Cardiac muscle cell (in vitro differentiated cells and primary cell): ENCODE results near the gene ARHGEF40. TPM values are rescaled to one million over a fixed set of nuclear protein-coding genes. Genes with fewer than 3 reads are reported as not detected.
A peak's percentile ranks its signal among the peaks of the same experiment; 100 is the strongest.

ENCODE experiments used
- DNase-seq, 2 donors: peaks; one replicate each; pipeline versions ENCODE4 v3.0.0 to v3.0.0-alpha.2; 2010 to 2017; ENCODE audit warnings: low read depth in 1 of 2, low spot score in 1 of 2
- H3K27ac ChIP-seq: fragments of 200-600 bp; sonication (generic); 2 replicates; pipeline ENCODE4 v1.5.1; 2016
- H3K27me3 ChIP-seq: fragments of 200-600 bp; sonication (generic); 2 replicates; pipeline ENCODE4 v1.6.0; 2016; ENCODE audit warnings: control low read depth
- H3K36me3 ChIP-seq: fragments of 200-600 bp; sonication (generic); 2 replicates; pipeline ENCODE4 v1.5.1; 2016; ENCODE audit warnings: control low read depth
- H3K4me1 ChIP-seq: fragments of 200-600 bp; sonication (generic); 2 replicates; pipeline ENCODE4 v1.8.1; 2017; ENCODE audit warnings: low read depth, mild to moderate bottlenecking, mixed run types
- H3K4me3 ChIP-seq: fragments of 200-600 bp; sonication (generic); 2 replicates; pipeline ENCODE4 v1.5.1; 2016; ENCODE audit warnings: mild to moderate bottlenecking
- H3K9me3 ChIP-seq: fragments of 200-600 bp; sonication (generic); 2 replicates; pipeline ENCODE4 v1.5.1; 2017; ENCODE audit warnings: low read depth, mild to moderate bottlenecking, control low read depth
- CTCF ChIP-seq: IDR thresholded peaks from 2 replicates; pipeline ENCODE4 v1.5.1; 2012; ENCODE audit warnings: low read depth, mild to moderate bottlenecking, low read length
- polyA plus RNA-seq: library from polyadenylated mRNA; unstranded; fragments of >200 nt; fragmentation: Nextera tagmentation; extraction: Ambion mirVana; gene quantifications from 2 replicates; pipeline ENCODE4 v1.2.1, GENCODE V29; 2016
- total RNA-seq: library from RNA; depleted of rRNA; stranded (reverse); fragments of >200 nt; gene quantifications from 2 replicates; pipeline ENCODE4 v1.2.3, GENCODE V29; 2016

Gene ARHGEF40
- total and polyA plus RNA-seq, 2 experiments from 2014 or later: 26.4 to 41.7 TPM

GRCh38 chr14:21097636-21098075 lies 27.6 kb downstream of the ARHGEF40 start:
- H3K36me3 ChIP-seq: peaks cover 6% of the 10 kb centered on the region
- H3K4me3 ChIP-seq: peak overlapping the region; percentile 73
- peaks cover 3% of the 10 kb centered on the region for H3K27me3 ChIP-seq
- H3K27ac ChIP-seq: peak overlapping the region; percentile 92
- peaks cover 36% of the 10 kb centered on the region for H3K4me1 ChIP-seq
- peak in 1 of 2 donors; percentile 62 for DNase-seq
- TF ChIP-seq CTCF: no peak
- no peaks in the 10 kb centered on the region for H3K9me3 ChIP-seq

GRCh38 chr14:21098076-21098891 lies 28.2 kb downstream of the ARHGEF40 start, which contains the start of gene ZNF219:
ZNF219 (minus strand) TSS chr14:21098655; CDS start chr14:21093591, 5,064 bp downstream.
- TF ChIP-seq CTCF: no peak
- Histone ChIP-seq H3K4me1 (peaks cover 41% of the 10 kb centered on the region), H3K27ac (peak within 1 kb of the TSS; percentile 93), H3K4me3 (peak within 1 kb of the TSS; percentile 73), H3K36me3 (no peaks in the 10 kb centered on the region), H3K27me3 (peaks cover 3% of the 10 kb centered on the region), H3K9me3 (no peaks in the 10 kb centered on the region)
- DNase-seq: peak; percentile 61 to 81

GRCh38 chr14:21098892-21099595 lies 28.9 kb downstream of the ARHGEF40 start:
- TF ChIP-seq CTCF: no peak
- Histone ChIP-seq H3K4me1 (peaks cover 36% of the 10 kb centered on the region), H3K9me3 (no peaks in the 10 kb centered on the region), H3K27me3 (peaks cover 3% of the 10 kb centered on the region), H3K36me3 (no peaks in the 10 kb centered on the region), H3K27ac (peak overlapping the region; percentile 93), H3K4me3 (peak overlapping the region; percentile 70)
- no peak for DNase-seq

GRCh38 chr14:21099596-21099985 lies 29.5 kb downstream of the ARHGEF40 start:
- no peak overlapping the region for H3K4me3 ChIP-seq

GRCh38 chr14:21100931-21101330 lies 30.8 kb downstream of the ARHGEF40 start, which contains the start of gene TMEM253:
TMEM253 (plus strand) TSS chr14:21101066; CDS start chr14:21101344, 278 bp downstream.
- TF ChIP-seq CTCF: no peak
- no peaks in the 10 kb centered on the region for H3K9me3 ChIP-seq
- DNase-seq: no peak
- H3K4me3 ChIP-seq: no peak within 1 kb of the TSS
- peak within 1 kb of the TSS; percentile 37 for H3K27ac ChIP-seq
- H3K36me3 ChIP-seq: no peaks in the 10 kb centered on the region
- no peaks in the 10 kb centered on the region for H3K27me3 ChIP-seq
- peaks cover 23% of the 10 kb centered on the region for H3K4me1 ChIP-seq

More at GRCh38 chr14:21099596-21099985, 29.5 kb downstream of the ARHGEF40 start:
- Histone ChIP-seq H3K4me1 (peaks cover 31% of the 10 kb centered on the region), H3K27ac (peak overlapping the region; percentile 93), H3K27me3 (peaks cover 3% of the 10 kb centered on the region), H3K36me3 (no peaks in the 10 kb centered on the region), H3K9me3 (no peaks in the 10 kb centered on the region)
- no peak for TF ChIP-seq CTCF
- no peak for DNase-seq
